ENCODE measurements around the gene JAKMIP1.

JAKMIP1 gene

DNA sequence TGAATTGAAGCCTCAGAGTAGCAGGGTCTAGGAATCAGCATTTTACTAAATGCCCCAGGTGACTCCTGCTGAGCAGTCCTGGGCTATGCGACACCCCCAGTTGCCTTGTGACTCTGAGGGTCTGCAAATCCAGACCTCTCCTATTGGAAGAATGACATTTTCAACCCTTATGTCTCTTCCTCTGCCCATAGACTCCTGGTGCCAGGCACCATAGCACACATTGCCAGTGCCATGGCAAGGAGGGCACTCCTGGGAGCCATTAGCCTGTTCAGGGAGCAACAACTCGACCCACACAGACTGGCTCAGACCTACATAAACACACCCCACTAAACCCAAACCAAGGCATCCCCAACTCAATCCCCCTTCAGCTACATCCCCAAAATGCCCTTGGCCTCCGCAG is 3.7 kb upstream of the JAKMIP1 start:
- TF ChIP-seq, protein P1, sequence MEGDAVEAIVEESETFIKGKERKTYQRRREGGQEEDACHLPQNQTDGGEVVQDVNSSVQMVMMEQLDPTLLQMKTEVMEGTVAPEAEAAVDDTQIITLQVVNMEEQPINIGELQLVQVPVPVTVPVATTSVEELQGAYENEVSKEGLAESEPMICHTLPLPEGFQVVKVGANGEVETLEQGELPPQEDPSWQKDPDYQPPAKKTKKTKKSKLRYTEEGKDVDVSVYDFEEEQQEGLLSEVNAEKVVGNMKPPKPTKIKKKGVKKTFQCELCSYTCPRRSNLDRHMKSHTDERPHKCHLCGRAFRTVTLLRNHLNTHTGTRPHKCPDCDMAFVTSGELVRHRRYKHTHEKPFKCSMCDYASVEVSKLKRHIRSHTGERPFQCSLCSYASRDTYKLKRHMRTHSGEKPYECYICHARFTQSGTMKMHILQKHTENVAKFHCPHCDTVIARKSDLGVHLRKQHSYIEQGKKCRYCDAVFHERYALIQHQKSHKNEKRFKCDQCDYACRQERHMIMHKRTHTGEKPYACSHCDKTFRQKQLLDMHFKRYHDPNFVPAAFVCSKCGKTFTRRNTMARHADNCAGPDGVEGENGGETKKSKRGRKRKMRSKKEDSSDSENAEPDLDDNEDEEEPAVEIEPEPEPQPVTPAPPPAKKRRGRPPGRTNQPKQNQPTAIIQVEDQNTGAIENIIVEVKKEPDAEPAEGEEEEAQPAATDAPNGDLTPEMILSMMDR (IDR thresholded peaks at IDR 0.05; ENCODE audit: low read depth, low read length), result no peak
- no peak overlapping the region for H3K4me3 ChIP-seq (ENCODE audit: low read depth, low read length)
- no peak for DNase-seq (ENCODE audit: low read depth, low spot score)
- in situ Hi-C loops (cut with HindIII; ENCODE audit: low sequenced_read_pairs), result no loop called here

- TF ChIP-seq, protein P1 (IDR thresholded peaks at IDR 0.05; ENCODE audit: low read depth, low read length), result no peak
- DNase-seq (ENCODE audit: low read depth, low spot score), result no peak
- no peak overlapping the region for H3K4me3 ChIP-seq (ENCODE audit: low read depth, low read length)
- in situ Hi-C loops (cut with HindIII; ENCODE audit: low sequenced_read_pairs), result no loop called here
These were observed 1.3 kb upstream of the JAKMIP1 start for GRCh38 chr4:6201580-6202091.

DNA sequence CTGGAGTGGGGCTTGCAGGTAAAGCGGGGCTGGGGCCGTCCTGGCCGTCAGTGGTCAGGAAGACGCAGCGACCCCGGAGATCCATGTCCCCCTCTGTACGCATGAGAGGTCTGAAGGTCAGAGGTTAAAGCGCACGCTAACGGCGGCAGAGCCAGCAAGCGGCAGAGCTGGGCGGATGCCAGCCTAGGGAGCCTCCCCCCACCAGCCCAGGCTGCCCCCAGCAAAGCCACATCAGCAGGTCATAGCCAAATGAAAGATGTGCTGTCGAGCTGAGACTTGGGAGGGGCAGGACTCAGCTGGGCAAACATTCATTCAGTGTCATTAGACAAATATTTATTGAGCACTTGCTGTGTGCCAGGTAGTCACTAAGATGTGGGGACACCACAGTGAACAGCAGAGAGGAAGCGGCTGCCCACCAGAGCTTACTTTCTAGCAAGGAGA is 593 bp upstream of the JAKMIP1 start:
- in situ Hi-C loops (cut with HindIII; ENCODE audit: low sequenced_read_pairs), result no loop called here
- DNase-seq (ENCODE audit: low read depth, low spot score), result no peak
- no peak overlapping the region for H3K4me3 ChIP-seq (ENCODE audit: low read depth, low read length)
- TF ChIP-seq, protein P1 (IDR thresholded peaks at IDR 0.05; ENCODE audit: low read depth, low read length), result no peak

DNA sequence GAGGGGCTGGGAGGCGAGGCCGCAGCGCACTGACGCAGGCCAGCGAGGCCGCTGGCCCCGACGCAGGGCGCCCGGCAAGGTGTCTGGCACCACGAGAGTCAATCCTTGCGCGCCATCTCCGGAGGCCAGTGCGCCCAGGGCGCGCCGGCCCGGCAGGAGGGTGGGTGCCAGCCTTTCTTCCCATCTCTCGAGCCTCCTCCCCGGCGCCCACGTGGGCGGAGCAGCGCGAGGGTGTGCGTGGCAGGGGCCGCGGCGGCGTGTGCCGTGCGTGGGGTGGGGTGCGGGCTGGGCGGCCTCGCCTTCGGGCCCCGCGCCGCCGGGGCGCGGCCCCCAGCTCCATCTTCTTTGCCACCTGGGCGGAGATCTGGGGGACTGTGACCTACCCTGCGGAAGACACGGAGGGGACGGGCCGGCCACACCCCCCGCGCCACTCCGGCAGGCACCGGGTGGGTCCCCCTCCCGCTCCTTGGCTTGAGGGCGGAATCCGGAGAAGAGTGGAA is 877 bp downstream of the JAKMIP1 start:
- in situ Hi-C loops (cut with HindIII; ENCODE audit: low sequenced_read_pairs), result no loop called here
- DNase-seq (ENCODE audit: low read depth, low spot score), result no peak
- no peak overlapping the region for H3K4me3 ChIP-seq (ENCODE audit: low read depth, low read length)

GRCh38 chr4:6198768-6199421 is 1.5 kb downstream of the JAKMIP1 start:
- no peak overlapping the region for H3K4me3 ChIP-seq (ENCODE audit: low read depth, low read length)
- in situ Hi-C loops (cut with HindIII; ENCODE audit: low sequenced_read_pairs), result no loop called here
- TF ChIP-seq, protein P1 (IDR thresholded peaks at IDR 0.05; ENCODE audit: low read depth, low read length), result no peak
- DNase-seq (ENCODE audit: low read depth, low spot score), result peak; percentile 20

More for the DNA sequence above, 877 bp downstream of the JAKMIP1 start:
- TF ChIP-seq, protein P1 (IDR thresholded peaks at IDR 0.05; ENCODE audit: low read depth, low read length), result no peak

GRCh38 chr4:6198278-6198677 is 2.1 kb downstream of the JAKMIP1 start:
- TF ChIP-seq, protein P1 (IDR thresholded peaks at IDR 0.05; ENCODE audit: low read depth, low read length), result no peak
- no peak overlapping the region for H3K4me3 ChIP-seq (ENCODE audit: low read depth, low read length)
- in situ Hi-C loops (cut with HindIII; ENCODE audit: low sequenced_read_pairs), result no loop called here
- DNase-seq (ENCODE audit: low read depth, low spot score), result no peak
